DND-41 (cell line): ENCODE measurements around the gene MACROD2.

Experiments used
- ATAC-seq: fragments of 200-7000 bp; cut with Tn5 transposase; 3 replicates; pipeline ENCODE4 v1.9.1; 2021; ENCODE audit warnings: low read depth; ENCODE audit not compliant: insufficient read depth
- DNase-seq: peaks from one replicate; pipeline ENCODE4 v3.0.0-alpha.2; 2020
- H2AFZ ChIP-seq: 2 replicates; pipeline ENCODE4 v1.6.0; 2012; ENCODE audit warnings: low read depth, low read length
- H3K27ac ChIP-seq: 2 replicates; pipeline ENCODE4 v1.5.1; 2012; ENCODE audit warnings: low read length, inconsistent platforms
- H3K27me3 ChIP-seq: fragments of 200-600 bp; sonication (generic); 2 replicates; pipeline ENCODE4 v1.6.0; 2012; ENCODE audit warnings: low read length, mild to moderate bottlenecking, inconsistent platforms; ENCODE audit not compliant: insufficient read depth, poor library complexity
- H3K36me3 ChIP-seq: 2 replicates; pipeline ENCODE4 v1.5.1; 2012; ENCODE audit warnings: low read length, inconsistent platforms; ENCODE audit not compliant: insufficient read depth
- H3K4me1 ChIP-seq: 2 replicates; pipeline ENCODE4 v1.5.1; 2012; ENCODE audit warnings: mild to moderate bottlenecking, low read length; ENCODE audit not compliant: insufficient read depth
- H3K4me2 ChIP-seq: 2 replicates; pipeline ENCODE4 v1.6.0; 2012; ENCODE audit warnings: mild to moderate bottlenecking, moderate library complexity, low read length, inconsistent platforms; ENCODE audit not compliant: insufficient read depth
- H3K4me3 ChIP-seq, 2 experiments: fragments of 200-600 bp in 1 of 2; shearing (Covaris generic) in 1 of 2; 2 replicates each; pipeline ENCODE4 v1.5.1; 2012 to 2016; ENCODE audit warnings: inconsistent platforms in 2 of 2, low read length in 2 of 2, mild to moderate bottlenecking in 2 of 2, low read depth in 1 of 2, moderate library complexity in 1 of 2
- H3K79me2 ChIP-seq: 2 replicates; pipeline ENCODE4 v1.6.0; 2012; ENCODE audit warnings: low read length, inconsistent platforms; ENCODE audit not compliant: insufficient read depth
- H3K9ac ChIP-seq: 2 replicates; pipeline ENCODE4 v1.6.0; 2012; ENCODE audit warnings: low read depth, mild to moderate bottlenecking, inconsistent platforms, low read length, moderate library complexity
- H3K9me3 ChIP-seq: 2 replicates; pipeline ENCODE4 v1.5.1; 2012; ENCODE audit warnings: low read length, moderate library complexity, mild to moderate bottlenecking, inconsistent platforms; ENCODE audit not compliant: insufficient read depth, severe bottlenecking
- H4K20me1 ChIP-seq: 2 replicates; pipeline ENCODE4 v1.6.0; 2012; ENCODE audit warnings: low read length; ENCODE audit not compliant: insufficient read depth
- CTCF ChIP-seq: IDR thresholded peaks from 2 replicates; pipeline ENCODE4 v1.5.1; 2012; ENCODE audit warnings: borderline replicate concordance, low read length, moderate library complexity, mild to moderate bottlenecking; ENCODE audit not compliant: poor library complexity, severe bottlenecking; ENCODE audit errors: extremely low read depth
- EZH2 ChIP-seq: IDR thresholded peaks from 3 replicates; pipeline ENCODE4 v1.6.1; 2012; ENCODE audit warnings: borderline replicate concordance, low read depth, mild to moderate bottlenecking, moderate library complexity, low read length, inconsistent platforms; ENCODE audit not compliant: severe bottlenecking

The MACROD2 gene

GRCh38 chr20:13995086-13995665 lies at the start of gene MACROD2:
TSS of gene MACROD2 (plus strand) at chr20:13995516.
- Histone ChIP-seq H3K79me2 (no peaks in the 10 kb centered on the region), H3K9me3 (peaks cover 27% of the 10 kb centered on the region), H3K9ac (no peak within 1 kb of the TSS), H4K20me1 (no peaks in the 10 kb centered on the region), H3K4me2 (no peak within 1 kb of the TSS), H2AFZ (no peak within 1 kb of the TSS), H3K27ac (no peak within 1 kb of the TSS), H3K4me3 (no peak within 1 kb of the TSS), H3K27me3 (no peaks in the 10 kb centered on the region), H3K36me3 (no peaks in the 10 kb centered on the region), H3K4me1 (no peaks in the 10 kb centered on the region)
- ATAC-seq (no peak), DNase-seq (no peak)
- TF ChIP-seq CTCF (no peak), EZH2 (no peak)

GRCh38 chr20:13947719-13948118 lies 47.6 kb upstream of the MACROD2 start:
- Histone ChIP-seq H3K9ac (no peak overlapping the region), H3K4me2 (no peak overlapping the region), H3K9me3 (no peaks in the 10 kb centered on the region), H3K4me3 (no peak overlapping the region), H3K27ac (no peak overlapping the region), H3K79me2 (no peaks in the 10 kb centered on the region), H3K4me1 (no peaks in the 10 kb centered on the region), H3K27me3 (peaks cover 12% of the 10 kb centered on the region), H3K36me3 (no peaks in the 10 kb centered on the region), H2AFZ (no peak overlapping the region), H4K20me1 (no peaks in the 10 kb centered on the region)
- no peak for ATAC-seq
- DNase-seq: no peak
- TF ChIP-seq EZH2: no peak
- no peak for TF ChIP-seq CTCF

- Histone ChIP-seq H3K4me1 (no peaks in the 10 kb centered on the region), H3K4me2 (no peak overlapping the region), H3K79me2 (no peaks in the 10 kb centered on the region), H3K36me3 (no peaks in the 10 kb centered on the region), H3K27ac (no peak overlapping the region), H4K20me1 (no peaks in the 10 kb centered on the region), H3K4me3 (no peak overlapping the region), H3K27me3 (peaks cover 7% of the 10 kb centered on the region), H3K9me3 (no peaks in the 10 kb centered on the region), H3K9ac (no peak overlapping the region), H2AFZ (no peak overlapping the region)
- no peak for ATAC-seq
- no peak for DNase-seq
- TF ChIP-seq CTCF (peak; percentile 48), EZH2 (no peak)
Observed at GRCh38 chr20:13953227-13953626, 42.1 kb upstream of the MACROD2 start.
